AG04449 (cell line): Measurements from ENCODE around the gene FOSB.

ENCODE experiments used
- CTCF ChIA-PET: fragments of 350-600 bp; formaldehyde crosslinking; extraction: SDS; loops from one replicate; lab custom pipeline; 2021; ENCODE audit warnings: antibody characterized with exemption; lab: Yijun Ruan, JAX
- POLR2A ChIA-PET: fragments of 400-600, 350-600 bp; formaldehyde crosslinking; extraction: SDS; loops from one replicate; lab custom pipeline; 2020; ENCODE audit warnings: antibody characterized with exemption, inconsistent platforms; lab: Yijun Ruan, JAX
- DNase-seq: peaks from one replicate; pipeline ENCODE4 v3.0.0-alpha.2; 2010; ENCODE audit warnings: low read depth, low spot score
- H3K4me3 ChIP-seq: 2 replicates; pipeline ENCODE4 v1.5.1; 2011; ENCODE audit warnings: low read depth, mild to moderate bottlenecking, control low read depth, low read length
- TF ChIP-seq, protein P1 (sequence below): IDR thresholded peaks from one replicate; pipeline ENCODE4 v1.5.1; 2011; ENCODE audit warnings: mild to moderate bottlenecking, moderate library complexity, low read length, control low read depth, inconsistent platforms; ENCODE audit not compliant: insufficient read depth; ENCODE audit errors: missing control alignments

The FOSB gene

GRCh38 chr19:45505996-45506245 lies 38.1 kb downstream of the FOSB start:
- CTCF ChIA-PET: interaction anchor here (0.7 to 8.2 kb wide), 12 partner anchors 9 to 270 kb away, joined by 3 to 60 read pairs (median 6); partner anchors contain the start of gene RTN2
- TF ChIP-seq, protein P1, sequence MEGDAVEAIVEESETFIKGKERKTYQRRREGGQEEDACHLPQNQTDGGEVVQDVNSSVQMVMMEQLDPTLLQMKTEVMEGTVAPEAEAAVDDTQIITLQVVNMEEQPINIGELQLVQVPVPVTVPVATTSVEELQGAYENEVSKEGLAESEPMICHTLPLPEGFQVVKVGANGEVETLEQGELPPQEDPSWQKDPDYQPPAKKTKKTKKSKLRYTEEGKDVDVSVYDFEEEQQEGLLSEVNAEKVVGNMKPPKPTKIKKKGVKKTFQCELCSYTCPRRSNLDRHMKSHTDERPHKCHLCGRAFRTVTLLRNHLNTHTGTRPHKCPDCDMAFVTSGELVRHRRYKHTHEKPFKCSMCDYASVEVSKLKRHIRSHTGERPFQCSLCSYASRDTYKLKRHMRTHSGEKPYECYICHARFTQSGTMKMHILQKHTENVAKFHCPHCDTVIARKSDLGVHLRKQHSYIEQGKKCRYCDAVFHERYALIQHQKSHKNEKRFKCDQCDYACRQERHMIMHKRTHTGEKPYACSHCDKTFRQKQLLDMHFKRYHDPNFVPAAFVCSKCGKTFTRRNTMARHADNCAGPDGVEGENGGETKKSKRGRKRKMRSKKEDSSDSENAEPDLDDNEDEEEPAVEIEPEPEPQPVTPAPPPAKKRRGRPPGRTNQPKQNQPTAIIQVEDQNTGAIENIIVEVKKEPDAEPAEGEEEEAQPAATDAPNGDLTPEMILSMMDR: no peak
- POLR2A ChIA-PET: no interaction called here
- H3K4me3 ChIP-seq: peak overlapping the region; percentile 82
- DNase-seq: no peak

DNA sequence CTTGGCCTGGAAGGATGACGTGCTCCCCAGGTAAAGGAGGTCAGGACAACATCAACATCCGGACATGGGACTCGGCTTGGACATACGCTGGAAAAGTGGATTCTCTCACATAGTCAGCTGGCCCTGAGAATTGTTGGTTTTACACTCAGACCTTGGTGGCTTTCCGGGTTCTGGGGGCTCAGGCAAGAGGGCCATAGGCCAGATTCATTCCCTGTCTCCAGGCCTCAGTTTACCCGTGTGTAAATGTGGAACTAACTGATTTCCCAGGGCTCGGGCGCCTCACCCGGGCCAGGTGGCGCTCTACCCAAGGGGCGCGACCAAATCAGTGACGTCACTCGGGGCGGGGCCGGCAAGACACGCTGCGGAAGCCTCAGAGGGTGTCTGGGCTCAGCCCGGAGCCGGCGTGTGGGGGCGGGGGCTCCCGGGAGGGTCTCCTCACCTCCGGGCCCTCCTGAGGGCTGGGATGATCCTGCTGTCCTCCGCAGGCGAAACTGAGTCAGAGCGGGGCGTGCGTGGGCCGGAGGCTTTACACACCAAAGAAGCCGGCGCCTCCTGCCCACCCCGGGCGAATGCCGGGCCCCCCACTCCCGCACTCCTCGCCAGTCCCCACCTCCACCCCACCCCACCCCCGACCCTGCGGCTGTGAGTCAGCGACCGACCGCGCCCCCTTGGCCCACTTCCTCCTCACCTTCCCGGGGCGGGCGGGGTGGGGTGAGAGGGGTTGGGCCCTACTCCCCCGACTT lies 38.6 kb downstream of the FOSB start:
- DNase-seq: no peak
- ChIA-PET CTCF (interaction anchor here (0.7 to 8.2 kb wide), 10 partner anchors 9 to 137 kb away, joined by 3 to 60 read pairs (median 6); partner anchors contain the start of gene RTN2), POLR2A (no interaction called here)
- TF ChIP-seq, protein P1: peak; percentile 70
- peak overlapping the region; percentile 82 for H3K4me3 ChIP-seq

GRCh38 chr19:45506989-45507871 lies 39.4 kb downstream of the FOSB start, which contains the start of gene VASP:
TSS of gene VASP (plus strand) at chr19:45507479. CDS start at chr19:45507772, 293 bp downstream.
- peak within 1 kb of the TSS; percentile 82 for H3K4me3 ChIP-seq
- DNase-seq: no peak
- TF ChIP-seq, protein P1: no peak
- CTCF ChIA-PET: interaction anchor here (1.5 to 1.9 kb wide), 3 partner anchors 22 to 135 kb away, joined by 4 to 7 read pairs (median 7); no protein-coding TSS in a partner anchor
- POLR2A ChIA-PET: interaction anchor here (0.8 to 1.0 kb wide), 3 partner anchors 8 to 28 kb away, joined by 3 to 5 read pairs (median 3); no protein-coding TSS in a partner anchor

DNA sequence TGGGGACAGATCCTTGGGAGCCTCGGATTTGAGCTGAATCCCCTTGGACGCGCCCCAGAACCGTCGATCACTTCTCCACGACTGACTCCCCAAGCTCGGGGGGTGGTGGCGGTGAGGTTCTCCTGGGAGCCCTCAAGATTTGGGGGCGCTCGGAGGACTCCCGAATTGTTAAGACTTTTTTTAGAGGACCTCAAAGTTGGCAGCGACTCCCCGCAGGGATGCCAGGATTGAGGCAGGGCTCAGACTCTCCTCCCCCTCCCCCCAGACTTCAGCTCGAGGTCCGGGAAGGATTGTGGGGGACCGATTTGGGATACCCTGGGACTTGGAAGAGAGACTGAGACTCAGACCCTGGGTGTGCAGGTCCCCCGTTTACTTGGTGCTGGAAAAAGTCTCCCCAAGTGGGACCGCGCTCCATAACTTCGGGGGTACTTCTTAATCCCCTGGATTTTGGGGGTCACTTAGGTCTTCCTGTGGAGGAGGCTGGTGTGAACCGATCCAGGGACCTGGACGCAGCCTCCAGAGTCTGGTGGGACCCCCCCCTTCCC lies 40.1 kb downstream of the FOSB start:
- CTCF ChIA-PET: interaction anchor here (0.6 to 1.9 kb wide), 5 partner anchors 22 to 134 kb away, joined by 3 to 7 read pairs (median 4); partner anchors contain the start of gene PPP1R13L
- no peak for DNase-seq
- POLR2A ChIA-PET: interaction anchor here (0.8 to 1.0 kb wide), 3 partner anchors 9 to 29 kb away, joined by 3 to 5 read pairs (median 3); no protein-coding TSS in a partner anchor
- TF ChIP-seq, protein P1: no peak
- H3K4me3 ChIP-seq: peak overlapping the region; percentile 82

DNA sequence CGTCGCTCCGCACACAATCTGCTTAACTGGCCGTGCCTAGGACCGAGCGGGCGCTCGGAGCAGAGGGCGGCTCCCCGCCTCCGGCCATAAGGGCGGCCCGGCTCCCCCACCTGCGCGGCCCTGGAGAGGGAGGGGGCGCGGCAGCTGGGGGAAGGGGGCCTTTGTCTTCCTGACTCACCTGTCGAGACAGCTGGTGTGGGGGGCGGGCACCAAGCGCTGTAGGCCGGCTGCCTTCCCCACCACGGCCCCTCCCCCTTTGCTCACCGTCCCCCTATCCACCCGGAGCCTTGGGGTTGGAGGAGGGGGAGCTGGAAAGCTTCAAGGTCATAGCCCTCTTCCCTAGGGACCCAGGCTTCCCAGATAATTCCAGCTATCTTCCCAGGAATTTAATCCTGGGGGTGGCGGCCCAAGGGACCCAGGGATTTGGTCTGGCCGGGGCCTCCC lies 40.6 kb downstream of the FOSB start:
- ChIA-PET POLR2A (interaction anchor here (0.9 to 1.0 kb wide), 2 partner anchors 9 to 12 kb away, joined by 3 to 5 read pairs; no protein-coding TSS in a partner anchor), CTCF (interaction anchor here (0.6 to 1.9 kb wide), 5 partner anchors 23 to 134 kb away, joined by 3 to 7 read pairs (median 4); partner anchors contain the start of gene PPP1R13L)
- DNase-seq: no peak
- peak overlapping the region; percentile 82 for H3K4me3 ChIP-seq
- TF ChIP-seq, protein P1: no peak
